Heart left ventricle (tissue), 13 donors: ENCODE data around the gene RFX4.

Experiments used
- POLR2A ChIP-seq, 2 donors: fragments of 450-650 bp; IDR thresholded peaks; one replicate each; pipeline ENCODE4 v1.6.1; 2017; ENCODE audit warnings: antibody characterized with exemption in 2 of 2, mild to moderate bottlenecking in 2 of 2, moderate library complexity in 2 of 2
- TF ChIP-seq, protein P1 (sequence below), 12 donors: fragments of 200-600 bp; sonication (generic) in 4 of 12; IDR thresholded peaks; one replicate each; pipeline versions ENCODE4 v1.5.0 to v1.8.0; 2018 to 2022; ENCODE audit warnings: antibody characterized with exemption in 12 of 12, mild to moderate bottlenecking in 5 of 12
- donor health status: ischemic (EF 13 %, LVEDD 7.1; RV severe dilation, severe dysfunction).
- donor health status: DM: no; HTN: yes; CAD: no.
- donor health status: DM: no; HTN: no; CAD: no.
- donor health status: ischemic (EF 25% LVEDD 6.9; RV normal size, moderate dysfunction).
- donor health status: ischemic (EF 25% LVEDD 5.7; RV mildly dilated, moderate dysfunction).
- donor health status: ischemic (EF 35%, LVEDD 5.7; RV mildly dilated, moderate dysfunction).
- donor health status: nonischemic (EF 11% LVEDD 7.7; RV severe dilation, severe dysfunction).
- donor health status: DM: yes; HTN: yes; CAD: no.
- donor health status: PGD.
- donor health status: ischemic (EF 29% LVEDD 5.4; RV normal size, mild dysfunction).
- donor health status: nonischemic (EF 23%, LVEDD 6.1; RV moderate dilation, normal function).

DNA sequence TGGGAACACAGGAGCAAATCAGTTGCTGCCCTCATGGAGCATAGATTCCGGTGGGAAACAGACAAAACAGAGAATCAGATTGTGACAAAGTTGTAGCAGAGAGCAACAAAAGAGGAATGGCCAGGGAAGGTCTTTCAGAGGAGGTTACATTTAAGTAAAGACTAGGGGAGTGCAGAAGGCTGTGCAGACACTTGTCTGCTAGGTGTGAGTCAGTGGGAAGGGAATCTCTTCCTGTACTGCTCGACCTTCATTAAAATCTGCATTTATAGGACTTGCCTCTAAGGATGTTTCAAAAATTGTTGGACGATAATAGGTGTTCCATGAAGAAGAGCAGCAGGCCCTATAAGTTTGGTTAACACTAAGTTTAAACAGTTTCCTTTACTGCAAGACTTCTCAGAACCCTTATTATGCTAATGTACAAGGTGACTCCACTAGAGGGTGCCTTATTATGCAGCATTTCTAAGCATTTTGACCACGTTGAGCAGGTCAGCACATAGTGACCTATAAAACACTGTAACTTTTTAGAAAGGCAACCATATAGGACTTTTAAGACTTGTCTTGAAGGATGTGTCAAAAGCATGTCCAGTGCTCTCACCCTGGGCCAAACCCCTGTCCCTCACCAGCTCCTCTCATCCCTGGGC lies 99.9 kb downstream of the RFX4 start:
- TF ChIP-seq, protein P1, sequence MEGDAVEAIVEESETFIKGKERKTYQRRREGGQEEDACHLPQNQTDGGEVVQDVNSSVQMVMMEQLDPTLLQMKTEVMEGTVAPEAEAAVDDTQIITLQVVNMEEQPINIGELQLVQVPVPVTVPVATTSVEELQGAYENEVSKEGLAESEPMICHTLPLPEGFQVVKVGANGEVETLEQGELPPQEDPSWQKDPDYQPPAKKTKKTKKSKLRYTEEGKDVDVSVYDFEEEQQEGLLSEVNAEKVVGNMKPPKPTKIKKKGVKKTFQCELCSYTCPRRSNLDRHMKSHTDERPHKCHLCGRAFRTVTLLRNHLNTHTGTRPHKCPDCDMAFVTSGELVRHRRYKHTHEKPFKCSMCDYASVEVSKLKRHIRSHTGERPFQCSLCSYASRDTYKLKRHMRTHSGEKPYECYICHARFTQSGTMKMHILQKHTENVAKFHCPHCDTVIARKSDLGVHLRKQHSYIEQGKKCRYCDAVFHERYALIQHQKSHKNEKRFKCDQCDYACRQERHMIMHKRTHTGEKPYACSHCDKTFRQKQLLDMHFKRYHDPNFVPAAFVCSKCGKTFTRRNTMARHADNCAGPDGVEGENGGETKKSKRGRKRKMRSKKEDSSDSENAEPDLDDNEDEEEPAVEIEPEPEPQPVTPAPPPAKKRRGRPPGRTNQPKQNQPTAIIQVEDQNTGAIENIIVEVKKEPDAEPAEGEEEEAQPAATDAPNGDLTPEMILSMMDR (IDR thresholded peaks at IDR 0.05): peak in 9 of 12 donors; percentile 4 to 42 (median 26)
- no peak for TF ChIP-seq POLR2A (IDR thresholded peaks at IDR 0.05)
